ENCODE measurements around the gene LRFN4.

The LRFN4 gene

GRCh38 chr11:66894141-66894540, 37.3 kb downstream of the LRFN4 start:
- DNase-seq: no peak

- DNase-seq: no peak
Observed at GRCh38 chr11:66901964-66902390, 45.1 kb downstream of the LRFN4 start.

GRCh38 chr11:66902486-66903177, 45.8 kb downstream of the LRFN4 start:
- no peak for DNase-seq

- no peak for DNase-seq
Observed at GRCh38 chr11:66904055-66904454, 47.2 kb downstream of the LRFN4 start.

GRCh38 chr11:66904561-66904960, 47.7 kb downstream of the LRFN4 start:
- DNase-seq: no peak

- DNase-seq: no peak
Observed at GRCh38 chr11:66904981-66905521, 48.2 kb downstream of the LRFN4 start.

- no peak for DNase-seq
Observed at GRCh38 chr11:66905631-66906030, 48.8 kb downstream of the LRFN4 start.

GRCh38 chr11:66906061-66906733, 49.3 kb downstream of the LRFN4 start:
- no peak for DNase-seq

GRCh38 chr11:66907751-66908630, 51.1 kb downstream of the LRFN4 start:
- DNase-seq: no peak

- DNase-seq: no peak
Observed at GRCh38 chr11:66909181-66909580, 52.3 kb downstream of the LRFN4 start.

- no peak for DNase-seq
Observed at GRCh38 chr11:66910016-66910415, 53.2 kb downstream of the LRFN4 start.

All from activated CD4-positive, CD25-positive, alpha-beta regulatory T cell treated with anti-CD3 and anti-CD28 coated beads, Interleukin-2, amount 50 U/mL, for 72 hours (primary cell).